GM18873 (cell line): ENCODE data around the gene FSIP1.

Experiments used
- ATAC-seq: cut with Tn5 transposase; IDR thresholded peaks from one replicate; pipeline ENCODE4 v1.9.1; 2021; ENCODE audit warnings: mild to moderate bottlenecking, moderate library complexity, moderate number of reproducible peaks; ENCODE audit not compliant: unreplicated experiment, low FRiP score

The FSIP1 gene

GRCh38 chr15:39573287-39573686 is 209.4 kb downstream of the FSIP1 start:
- ATAC-seq = no peak

- ATAC-seq = no peak
Observed at GRCh38 chr15:39565851-39566250, 216.8 kb downstream of the FSIP1 start.

- ATAC-seq = no peak
Observed at GRCh38 chr15:39564972-39565665, 217.5 kb downstream of the FSIP1 start.

- ATAC-seq = no peak
Observed at GRCh38 chr15:39558421-39558820, 224.2 kb downstream of the FSIP1 start.

GRCh38 chr15:39556461-39556860 is 226.2 kb downstream of the FSIP1 start:
- no peak for ATAC-seq

GRCh38 chr15:39555885-39556284 is 226.8 kb downstream of the FSIP1 start:
- ATAC-seq = no peak

GRCh38 chr15:39554746-39555387 is 227.8 kb downstream of the FSIP1 start:
- no peak for ATAC-seq

- no peak for ATAC-seq
Observed at GRCh38 chr15:39553947-39554693, 228.5 kb downstream of the FSIP1 start.

- no peak for ATAC-seq
Observed at GRCh38 chr15:39552556-39552955, 230.1 kb downstream of the FSIP1 start.

- ATAC-seq = no peak
Observed at GRCh38 chr15:39551476-39551875, 231.2 kb downstream of the FSIP1 start.
